ENCODE measurements around the gene UBLCP1. TPM values are rescaled to one million over a fixed set of nuclear protein-coding genes. Genes with fewer than 3 reads are reported as not detected.

UBLCP1 gene
- total RNA-seq, 3 donors from 2014 or later (not counting 1 experiment from before 2014, with no cell fraction given), result 30.0 to 37.9 (median 32.1) TPM

GRCh38 chr5:159313197-159313596 lies 50.1 kb downstream of the UBLCP1 start:
- no peaks in the 10 kb centered on the region for H3K27me3 ChIP-seq (ENCODE audit: control insufficient read depth, insufficient read depth, low read length)
- H3K36me3 ChIP-seq (ENCODE audit: control insufficient read depth, insufficient read depth, low read length), result no peaks in the 10 kb centered on the region
- H3K27ac Mint-ChIP-seq, result no peak overlapping the region
- H3K9me3 ChIP-seq (ENCODE audit: control insufficient read depth, insufficient read depth, low read length), result no peaks in the 10 kb centered on the region
- H3K4me1 Mint-ChIP-seq, result peaks cover 8 to 9% of the 10 kb centered on the region in 2 donors
- no peaks in the 10 kb centered on the region for H3K9me3 Mint-ChIP-seq
- peaks cover 13 to 41% of the 10 kb centered on the region in 2 donors for H3K27me3 Mint-ChIP-seq (ENCODE audit: low read depth in 2 of 2)
- H3K27ac ChIP-seq (ENCODE audit: low read length), result no peak overlapping the region
- intact Hi-C loops (cut with micrococcal nuclease), result no loop called here
- WGBS (ENCODE audit: insufficient coverage), result 98% methylated on average over 2 of the region's 2 CpGs
- H3K36me3 Mint-ChIP-seq, result no peaks in the 10 kb centered on the region
- H3K4me3 ChIP-seq (ENCODE audit: low read length), result no peak overlapping the region
- H3K4me3 Mint-ChIP-seq, result no peak overlapping the region
- ATAC-seq (no peak), DNase-seq (no peak)
- H3K4me1 ChIP-seq (ENCODE audit: control insufficient read depth, insufficient read depth, low read length), result peaks cover 5% of the 10 kb centered on the region
- TF ChIP-seq, protein P1, sequence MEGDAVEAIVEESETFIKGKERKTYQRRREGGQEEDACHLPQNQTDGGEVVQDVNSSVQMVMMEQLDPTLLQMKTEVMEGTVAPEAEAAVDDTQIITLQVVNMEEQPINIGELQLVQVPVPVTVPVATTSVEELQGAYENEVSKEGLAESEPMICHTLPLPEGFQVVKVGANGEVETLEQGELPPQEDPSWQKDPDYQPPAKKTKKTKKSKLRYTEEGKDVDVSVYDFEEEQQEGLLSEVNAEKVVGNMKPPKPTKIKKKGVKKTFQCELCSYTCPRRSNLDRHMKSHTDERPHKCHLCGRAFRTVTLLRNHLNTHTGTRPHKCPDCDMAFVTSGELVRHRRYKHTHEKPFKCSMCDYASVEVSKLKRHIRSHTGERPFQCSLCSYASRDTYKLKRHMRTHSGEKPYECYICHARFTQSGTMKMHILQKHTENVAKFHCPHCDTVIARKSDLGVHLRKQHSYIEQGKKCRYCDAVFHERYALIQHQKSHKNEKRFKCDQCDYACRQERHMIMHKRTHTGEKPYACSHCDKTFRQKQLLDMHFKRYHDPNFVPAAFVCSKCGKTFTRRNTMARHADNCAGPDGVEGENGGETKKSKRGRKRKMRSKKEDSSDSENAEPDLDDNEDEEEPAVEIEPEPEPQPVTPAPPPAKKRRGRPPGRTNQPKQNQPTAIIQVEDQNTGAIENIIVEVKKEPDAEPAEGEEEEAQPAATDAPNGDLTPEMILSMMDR (IDR thresholded peaks at IDR 0.05), result no peak

DNA sequence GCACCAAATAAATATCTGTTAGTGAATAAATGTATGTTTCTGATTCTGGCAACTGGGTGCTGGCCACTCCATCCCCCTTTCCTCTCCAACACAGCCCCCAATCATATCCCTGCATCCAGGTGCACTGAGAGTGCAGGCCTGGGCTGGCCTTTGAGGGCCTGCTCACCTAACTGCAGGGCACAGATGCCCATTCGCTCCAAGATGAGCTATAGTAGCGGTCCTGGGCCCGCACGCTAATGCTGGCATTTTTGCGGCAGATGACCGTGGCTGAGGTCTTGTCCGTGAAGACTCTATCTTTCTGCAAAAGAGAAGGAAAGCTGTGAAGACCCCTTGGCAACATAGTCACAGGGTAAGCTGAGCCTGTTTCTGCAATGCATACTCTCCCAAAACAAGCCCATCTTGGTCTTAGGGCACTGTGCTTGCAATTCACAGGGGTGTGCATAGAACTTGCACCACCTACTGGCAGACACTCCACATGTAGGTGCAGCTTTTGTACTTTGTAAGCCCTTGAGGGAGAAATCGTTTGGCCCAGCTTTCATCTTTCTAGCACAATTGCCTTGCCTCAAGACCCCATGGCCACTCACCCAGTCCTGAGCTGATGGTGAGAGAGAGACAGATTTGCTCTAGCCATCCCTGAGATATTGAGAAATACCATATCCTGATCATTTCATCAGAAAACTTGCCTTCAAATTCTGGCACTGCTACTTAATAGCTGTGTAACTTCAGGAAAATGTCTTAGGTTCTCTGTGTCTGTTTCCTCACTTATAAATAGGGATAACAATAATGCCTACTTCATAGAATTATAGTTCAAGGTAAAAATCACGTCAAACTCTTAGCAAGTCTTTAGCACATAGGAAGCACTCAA lies 53.7 kb downstream of the UBLCP1 start:
- ATAC-seq, result peak; percentile 49 to 68 (median 61)
- Mint-ChIP-seq H3K27ac (no peak overlapping the region), H3K4me1 (no peaks in the 10 kb centered on the region), H3K27me3 (ENCODE audit: low read depth in 2 of 2) (peaks cover 2 to 23% of the 10 kb centered on the region in 2 donors), H3K36me3 (no peaks in the 10 kb centered on the region), H3K4me3 (no peak overlapping the region), H3K9me3 (no peaks in the 10 kb centered on the region)
- Histone ChIP-seq H3K4me1 (ENCODE audit: control insufficient read depth, insufficient read depth, low read length) (no peaks in the 10 kb centered on the region), H3K27me3 (ENCODE audit: control insufficient read depth, insufficient read depth, low read length) (no peaks in the 10 kb centered on the region), H3K4me3 (ENCODE audit: low read length) (no peak overlapping the region), H3K9me3 (ENCODE audit: control insufficient read depth, insufficient read depth, low read length) (no peaks in the 10 kb centered on the region), H3K36me3 (ENCODE audit: control insufficient read depth, insufficient read depth, low read length) (no peaks in the 10 kb centered on the region), H3K27ac (ENCODE audit: low read length) (no peak overlapping the region)
- 95% methylated on average over 7 of the region's 9 CpGs for WGBS (ENCODE audit: insufficient coverage)
- intact Hi-C loops (cut with micrococcal nuclease), result loop anchor here (1.0 kb wide), 1 partner anchor 160 kb away; no protein-coding TSS in a partner anchor
- peak in 1 of 2 donors; percentile 75 for DNase-seq
- TF ChIP-seq, protein P1 (IDR thresholded peaks at IDR 0.05), result peak; percentile 43

- Histone ChIP-seq H3K36me3 (ENCODE audit: control insufficient read depth, insufficient read depth, low read length) (no peaks in the 10 kb centered on the region), H3K4me1 (ENCODE audit: control insufficient read depth, insufficient read depth, low read length) (no peaks in the 10 kb centered on the region), H3K9me3 (ENCODE audit: control insufficient read depth, insufficient read depth, low read length) (no peaks in the 10 kb centered on the region), H3K27me3 (ENCODE audit: control insufficient read depth, insufficient read depth, low read length) (no peaks in the 10 kb centered on the region), H3K27ac (ENCODE audit: low read length) (no peak overlapping the region), H3K4me3 (ENCODE audit: low read length) (no peak overlapping the region)
- intact Hi-C loops (cut with micrococcal nuclease), result no loop called here
- Mint-ChIP-seq H3K27ac (no peak overlapping the region), H3K4me3 (no peak overlapping the region), H3K36me3 (no peaks in the 10 kb centered on the region), H3K4me1 (no peaks in the 10 kb centered on the region), H3K27me3 (ENCODE audit: low read depth in 2 of 2) (peaks cover 2 to 23% of the 10 kb centered on the region in 2 donors), H3K9me3 (no peaks in the 10 kb centered on the region)
- TF ChIP-seq, protein P1 (IDR thresholded peaks at IDR 0.05), result no peak
- ATAC-seq (no peak), DNase-seq (no peak)
- WGBS (ENCODE audit: insufficient coverage), result 82% methylated on average over 2 of the region's 2 CpGs
Measured at GRCh38 chr5:159317849-159318248, 54.8 kb downstream of the UBLCP1 start.
